Activated T-cell treated with anti-CD3 and anti-CD28 coated beads for 4 hours (primary cell): ENCODE results near the gene ZFYVE1.
"Not testable (repeated sequence)": the region's sequence is repeated elsewhere in the genome, so short reads cannot be mapped to it uniquely, and the experiment has no call there.

Source experiments
- DNase-seq: peaks from one replicate; pipeline ENCODE4 v3.0.0-alpha.2; 2020

The ZFYVE1 gene

DNA sequence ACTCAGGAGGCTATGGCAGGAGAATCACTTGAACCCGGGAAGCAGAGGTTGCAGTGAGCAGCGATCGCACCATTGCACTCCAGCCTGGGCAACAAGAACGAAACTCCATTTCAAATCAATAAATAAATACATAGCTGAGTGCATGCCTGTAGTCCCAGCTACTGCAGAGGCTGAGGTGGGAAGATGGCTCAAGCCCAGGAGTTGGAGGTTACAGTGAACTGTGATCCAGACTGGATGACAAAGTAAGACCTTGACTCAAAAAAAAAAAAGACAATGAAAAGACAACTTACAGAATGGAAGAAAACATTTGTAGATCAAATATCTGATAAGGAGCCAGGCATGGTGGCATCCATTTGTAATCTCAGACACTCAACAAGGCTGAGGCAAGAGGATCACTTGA lies 27.6 kb downstream of the ZFYVE1 start:
- DNase-seq: no peak

DNA sequence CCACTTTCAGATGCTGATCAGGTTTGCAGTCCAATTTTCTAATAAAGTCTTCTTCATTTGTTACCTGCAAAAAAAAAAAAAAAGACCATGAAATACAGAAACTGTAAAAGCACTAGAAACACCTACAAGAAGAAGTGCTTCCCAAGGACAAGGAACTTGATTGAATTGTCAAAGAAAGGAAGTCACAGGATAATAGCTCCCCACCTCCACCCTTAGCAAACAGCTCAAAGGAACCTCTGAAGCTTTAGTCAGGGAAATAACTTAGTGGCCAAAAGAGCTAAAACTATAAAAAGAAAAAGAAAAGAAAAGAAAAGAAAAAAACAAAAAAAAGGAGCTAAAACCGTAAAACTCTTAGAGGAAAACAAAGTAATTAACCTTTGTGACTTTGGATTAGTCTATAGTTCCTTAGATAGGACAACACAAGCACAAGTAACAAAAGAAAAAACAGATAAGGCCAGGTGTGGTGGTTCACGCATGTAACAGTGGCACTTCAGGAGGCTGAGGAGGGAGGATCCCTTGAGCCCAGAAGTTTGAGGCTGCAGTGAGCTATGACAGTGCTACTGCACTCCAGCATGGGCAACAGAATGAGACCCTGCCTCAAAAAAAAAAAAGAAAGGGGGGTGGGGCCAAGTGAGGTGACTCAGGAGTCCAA lies 28.5 kb downstream of the ZFYVE1 start:
- DNase-seq: no peak

DNA sequence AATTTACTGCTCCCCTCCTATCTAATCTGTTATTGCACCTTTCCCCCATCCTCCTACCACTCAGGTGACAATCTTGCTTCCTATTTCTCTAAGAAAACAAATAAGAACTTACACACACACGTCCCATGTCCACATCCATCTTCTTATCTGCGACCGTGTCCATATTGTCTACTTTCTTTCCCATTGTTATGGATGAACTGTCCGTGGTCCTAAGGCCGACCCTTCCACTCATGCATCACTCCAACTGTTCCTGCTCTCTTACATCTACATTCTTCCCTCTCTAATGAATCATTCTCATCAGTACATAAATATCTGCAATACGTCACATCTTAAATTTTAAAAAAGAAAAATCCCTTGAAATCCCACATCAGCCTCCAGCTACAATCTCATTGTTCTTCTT lies 30.0 kb downstream of the ZFYVE1 start:
- DNase-seq: no peak

DNA sequence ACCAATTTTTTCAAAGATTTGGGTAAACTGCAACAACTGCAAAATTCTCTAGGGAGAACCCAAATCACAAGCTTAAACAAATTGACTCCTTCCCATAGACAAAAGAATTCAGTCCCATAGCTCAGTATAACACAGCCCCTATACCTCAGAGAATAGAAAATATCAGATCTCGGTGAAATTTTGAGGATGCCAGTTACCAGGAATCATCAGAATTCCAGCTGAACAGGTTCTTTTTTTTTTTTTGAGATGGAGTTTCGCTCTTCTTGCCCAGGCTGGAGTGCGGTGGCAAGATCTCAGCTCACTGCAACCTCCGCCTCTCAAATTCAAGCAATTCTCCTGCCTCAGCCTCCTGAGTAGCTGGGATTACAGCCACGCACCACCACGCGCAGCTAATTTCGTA lies 36.7 kb downstream of the ZFYVE1 start:
- DNase-seq: no peak

- DNase-seq: no peak
Measured at GRCh38 chr14:72986857-72987256, 40.0 kb downstream of the ZFYVE1 start.

- DNase-seq: no peak
Measured at GRCh38 chr14:72986214-72986613, 40.7 kb downstream of the ZFYVE1 start.

GRCh38 chr14:72982146-72982708 lies 44.7 kb downstream of the ZFYVE1 start:
- DNase-seq: no peak

GRCh38 chr14:72980863-72981262 lies 46.0 kb downstream of the ZFYVE1 start:
- no peak for DNase-seq

- no peak for DNase-seq
Measured at GRCh38 chr14:72978856-72979255, 48.0 kb downstream of the ZFYVE1 start.

DNA sequence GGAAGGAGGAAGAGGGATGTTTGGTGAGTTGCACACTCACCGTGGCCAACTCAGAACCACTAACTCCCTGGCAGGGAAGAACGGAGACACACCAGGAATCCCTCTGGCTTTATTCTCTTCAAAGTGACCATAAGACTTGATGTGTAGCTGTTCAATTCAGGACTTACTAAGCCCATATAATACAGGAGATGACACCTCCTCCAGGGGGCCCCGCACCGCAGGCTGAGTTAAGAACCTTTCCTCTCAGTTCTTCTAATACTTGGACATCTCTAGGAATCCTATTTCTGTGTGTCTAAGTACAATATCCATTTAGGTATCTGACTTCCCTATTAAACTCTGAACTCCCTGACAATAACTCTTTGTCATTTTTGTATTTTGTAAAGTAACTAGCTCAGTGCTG lies 51.1 kb downstream of the ZFYVE1 start:
- DNase-seq: no peak

DNA sequence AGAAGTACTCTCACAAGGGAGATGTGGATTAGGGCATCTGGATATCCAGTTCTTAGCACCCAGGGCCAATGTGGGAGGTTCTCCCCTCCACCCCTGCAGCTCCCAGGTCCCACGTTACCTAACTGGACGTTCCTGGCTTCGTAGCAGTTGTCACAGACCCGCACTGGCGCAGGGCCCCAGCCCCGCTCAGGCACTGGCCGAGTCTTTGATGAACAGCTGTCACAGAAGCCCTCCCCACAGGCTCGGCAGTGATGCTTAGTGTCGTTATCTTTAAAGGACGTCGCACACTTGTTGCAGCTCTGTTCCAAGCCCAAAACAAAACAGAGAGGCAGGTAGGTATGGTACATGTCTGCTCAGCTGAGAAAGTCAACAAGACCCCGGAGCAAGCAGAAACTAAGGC lies 52.2 kb downstream of the ZFYVE1 start:
- DNase-seq: no peak

GRCh38 chr14:72970824-72971434 lies 56.0 kb downstream of the ZFYVE1 start:
- DNase-seq: no peak

- no peak for DNase-seq
Measured at GRCh38 chr14:72970058-72970630, 56.8 kb downstream of the ZFYVE1 start.

GRCh38 chr14:72968316-72968715 lies 58.6 kb downstream of the ZFYVE1 start:
- DNase-seq: no peak

- no peak for DNase-seq
Measured at GRCh38 chr14:72966038-72966437, 60.9 kb downstream of the ZFYVE1 start.

- DNase-seq: no peak
Measured at GRCh38 chr14:72965249-72965648, 61.7 kb downstream of the ZFYVE1 start.

GRCh38 chr14:72962829-72963312 lies 64.0 kb downstream of the ZFYVE1 start:
- no peak for DNase-seq

GRCh38 chr14:72962336-72962754 lies 64.6 kb downstream of the ZFYVE1 start:
- DNase-seq: not testable (repeated sequence)

DNA sequence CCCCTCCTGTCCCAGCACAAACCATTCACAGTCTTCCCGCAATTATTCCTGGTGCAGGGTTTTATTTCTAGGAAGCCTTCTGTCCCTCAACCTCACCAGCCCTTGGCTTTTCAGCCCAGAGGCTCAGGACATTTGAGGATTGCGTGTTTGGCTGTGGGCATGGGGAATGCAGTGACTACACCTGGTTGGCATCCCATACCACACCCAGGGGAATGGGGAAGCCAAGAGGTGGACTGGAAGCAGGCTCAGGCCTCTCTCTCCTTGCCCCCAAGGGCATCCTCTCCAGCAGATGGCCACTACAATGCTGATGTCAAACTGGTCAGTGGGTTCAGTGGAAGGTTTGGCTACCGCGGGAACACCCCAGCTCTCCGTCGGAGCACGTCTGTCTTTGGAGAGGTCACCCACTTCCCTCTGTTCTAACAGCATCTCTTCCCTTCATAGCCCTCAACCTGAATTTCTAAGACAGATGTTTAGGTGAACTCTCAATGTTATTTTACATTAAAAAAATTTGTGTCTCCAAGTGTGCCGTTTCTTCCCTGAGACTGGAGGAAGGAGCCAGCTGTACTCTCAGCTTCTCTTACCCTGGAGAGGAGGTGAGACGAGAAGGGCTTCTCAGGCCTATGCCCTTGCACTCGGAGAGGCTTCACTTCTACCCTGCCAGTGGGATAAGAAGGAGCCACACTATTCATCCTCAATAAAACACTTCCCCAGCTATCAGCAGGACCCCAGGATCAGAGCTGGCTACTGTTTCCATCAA lies 65.1 kb downstream of the ZFYVE1 start:
- no peak for DNase-seq

DNA sequence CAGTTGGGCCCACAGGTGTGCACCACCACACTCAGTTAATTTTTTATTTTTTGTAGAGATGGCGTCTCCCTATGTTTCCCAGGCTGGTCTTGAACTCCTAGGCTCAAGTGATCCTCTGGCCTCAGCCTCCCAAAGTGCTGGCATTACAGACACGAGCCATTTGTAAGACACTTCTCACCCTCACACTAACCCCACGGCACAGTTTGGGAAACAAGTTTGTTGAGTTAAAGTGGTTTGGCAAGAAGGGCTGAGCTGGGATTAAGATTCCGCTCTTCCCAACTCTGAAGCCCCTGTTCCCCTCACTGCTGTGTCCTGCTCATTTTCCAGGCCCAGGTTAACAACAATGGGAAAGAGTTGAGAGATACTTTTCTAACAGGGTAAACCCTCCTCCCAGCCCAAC lies 65.9 kb downstream of the ZFYVE1 start:
- not testable (repeated sequence) for DNase-seq

- DNase-seq: no peak
Measured at GRCh38 chr14:72958548-72958947, 68.4 kb downstream of the ZFYVE1 start.

DNA sequence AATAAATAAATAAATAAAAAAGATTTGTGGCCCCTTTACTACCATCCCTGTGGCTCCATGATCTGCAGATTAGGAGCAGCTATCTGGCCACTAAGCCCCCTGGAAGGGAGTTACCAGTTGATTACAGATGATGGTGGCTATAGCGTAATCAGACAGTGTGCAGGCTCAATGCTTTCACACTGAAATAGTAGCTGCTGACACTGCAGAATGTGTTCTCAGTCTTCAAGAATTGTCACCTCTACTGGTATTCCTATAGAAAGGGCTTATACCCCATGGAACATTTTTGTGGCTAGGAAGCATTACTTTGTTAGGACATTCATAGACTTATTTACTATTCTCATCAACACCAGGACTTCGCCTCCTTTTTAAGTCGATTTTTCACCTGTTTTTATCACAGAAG lies 69.7 kb downstream of the ZFYVE1 start:
- DNase-seq: no peak

DNA sequence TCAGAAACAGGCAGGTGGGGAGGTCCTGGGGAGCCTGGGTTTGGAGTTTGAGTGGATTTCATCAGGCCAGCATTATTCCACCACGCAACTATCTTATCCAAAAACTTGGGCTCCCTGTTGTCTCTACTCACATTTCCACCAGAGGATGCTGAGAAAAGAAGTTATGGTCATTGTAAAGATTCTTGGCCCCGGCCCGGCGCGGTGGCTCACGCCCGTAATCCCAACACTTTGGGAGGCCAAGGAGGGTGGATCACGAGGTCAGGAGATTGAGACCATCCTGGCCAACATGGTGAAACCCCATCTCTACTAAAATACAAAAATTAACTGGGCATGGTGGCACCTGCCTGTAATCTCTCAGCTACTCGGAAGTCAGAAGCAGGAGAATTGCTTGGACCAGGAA lies 70.2 kb downstream of the ZFYVE1 start:
- DNase-seq: not testable (repeated sequence)
